Gastrocnemius medialis (tissue), 4 donors: Measurements from ENCODE around the gene ADRA2C. TPM values are rescaled to one million over a fixed set of nuclear protein-coding genes. Genes with fewer than 3 reads are reported as not detected.
A peak's percentile ranks its signal among the peaks of the same experiment; 100 is the strongest.

Source experiments
- ATAC-seq, 2 donors: fragments of 150-250 bp; one replicate each; pipeline ENCODE4 v1.9.1; 2016
- DNase-seq, 2 donors: peaks; one replicate each; pipeline ENCODE4 v3.0.0-alpha.2; 2019
- H3K27ac ChIP-seq, 4 donors: fragments of 200-600 bp; sonication (generic); 1 replicate in 1 of 4; 2 replicates in 3 of 4; pipeline ENCODE4 v1.5.1; 2016 to 2018; ENCODE audit warnings: mild to moderate bottlenecking in 2 of 4, moderate library complexity in 1 of 4
- H3K27me3 ChIP-seq, 3 donors: fragments of 200-600 bp; sonication (generic) in 2 of 3; 1 replicate in 1 of 3; 2 replicates in 2 of 3; pipeline versions ENCODE4 v1.5.1 to v1.6.0; 2016 to 2019; ENCODE audit warnings: mild to moderate bottlenecking in 1 of 3, moderate library complexity in 1 of 3
- H3K36me3 ChIP-seq, 2 donors: fragments of 200-600 bp; sonication (generic) in 1 of 2; one replicate each; pipeline ENCODE4 v1.5.1; 2017 to 2018
- H3K4me1 ChIP-seq, 2 donors: fragments of 200-600 bp; sonication (generic) in 1 of 2; one replicate each; pipeline ENCODE4 v1.5.1; 2016 to 2017; ENCODE audit warnings: mild to moderate bottlenecking in 2 of 2
- H3K4me3 ChIP-seq, 4 donors: fragments of 200-600 bp; sonication (generic) in 3 of 4; 1 replicate in 1 of 4; 2 replicates in 3 of 4; pipeline ENCODE4 v1.5.1; 2016 to 2019; ENCODE audit warnings: mild to moderate bottlenecking in 2 of 4
- H3K9me3 ChIP-seq, 3 donors: fragments of 200-600 bp; sonication (generic) in 2 of 3; 1 replicate in 1 of 3; 2 replicates in 2 of 3; pipeline ENCODE4 v1.5.1; 2016 to 2019
- POLR2A ChIP-seq, 2 donors: fragments of 450-650 bp; IDR thresholded peaks; one replicate each; pipeline ENCODE4 v1.6.1; 2017; ENCODE audit warnings: antibody characterized with exemption in 2 of 2, mild to moderate bottlenecking in 2 of 2, moderate library complexity in 2 of 2
- in situ Hi-C, 4 donors: fragments of 200-750 bp; cut with MboI; loops; one replicate each; pipeline versions ENCODE4 v1.15.0 to v1.8.0; 2017; ENCODE audit warnings: low sequenced_read_pairs in 4 of 4
- intact Hi-C: fragments of 100-400 bp; cut with DNase I; formaldehyde crosslinking; loops from one replicate; pipeline ENCODE4 v1.15.1; 2023; ENCODE audit warnings: low total_unique reads
- total RNA-seq, 4 donors: library from RNA; depleted of rRNA; stranded (reverse); fragments of >200 nt; gene quantifications; one replicate each; pipeline versions ENCODE4 v1.1.0 to v1.2.3, GENCODE V29; 2016
- TF ChIP-seq, protein P1 (sequence below), 5 experiments: fragments of 450-650 bp in 3 of 5; fragments of 200-600 bp in 2 of 5; sonication (generic) in 2 of 5; IDR thresholded peaks in 4 of 5; conservative IDR thresholded peaks in 1 of 5; 1 replicate in 4 of 5; 2 replicates in 1 of 5; pipeline ENCODE4 v1.5.1; 2016 to 2019; ENCODE audit warnings: antibody characterized with exemption in 5 of 5, mild to moderate bottlenecking in 3 of 5, moderate library complexity in 3 of 5

ADRA2C gene
- total RNA-seq, result 1 to 10 TPM; 2.5 to 7.9 (median 4.8) TPM

DNA sequence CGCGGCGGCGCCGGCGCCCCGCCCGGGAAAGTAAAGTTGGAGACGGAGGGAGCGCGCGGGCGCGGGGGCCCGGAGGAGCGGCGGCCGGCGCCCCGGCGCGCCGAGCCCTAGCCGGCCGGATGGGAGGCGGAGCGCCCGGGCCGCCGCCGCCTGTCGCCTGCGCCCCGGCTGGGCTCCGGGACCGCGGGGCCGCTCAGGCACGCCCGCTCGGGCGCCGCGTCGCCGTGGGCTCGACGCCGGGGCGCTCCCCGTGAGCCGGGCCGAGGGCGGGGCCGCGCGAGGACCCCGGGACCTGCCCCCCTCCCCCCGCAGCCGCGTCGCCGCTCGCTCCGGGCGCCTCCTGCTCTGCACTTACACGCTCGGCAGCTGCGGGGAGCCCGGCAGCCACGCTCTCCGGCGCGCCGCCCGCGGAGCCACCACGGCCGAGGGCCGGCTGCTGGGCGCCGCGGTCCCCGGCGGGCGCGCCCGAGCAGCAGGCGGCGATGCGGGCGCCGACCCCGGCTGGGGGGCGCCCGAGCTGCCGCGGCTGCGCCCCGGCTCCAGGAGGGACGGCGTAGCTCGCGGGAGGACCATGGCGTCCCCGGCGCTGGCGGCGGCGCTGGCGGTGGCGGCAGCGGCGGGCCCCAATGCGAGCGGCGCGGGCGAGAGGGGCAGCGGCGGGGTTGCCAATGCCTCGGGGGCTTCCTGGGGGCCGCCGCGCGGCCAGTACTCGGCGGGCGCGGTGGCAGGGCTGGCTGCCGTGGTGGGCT is at the start of gene ADRA2C:
Gene ADRA2C, plus strand, starts transcription at position 350 of the 749 bp plus-strand sequence. Its CDS starts 222 bp downstream, at position 572.
- in situ Hi-C loops, result no loop called here
- Histone ChIP-seq H3K36me3 (no peaks in the 10 kb centered on the region), H3K27ac (peak within 1 kb of the TSS in 2 of 4 donors; percentile 43 to 54), H3K9me3 (no peaks in the 10 kb centered on the region), H3K4me1 (peaks cover 0 to 3% of the 10 kb centered on the region in 2 donors), H3K27me3 (peaks cover 31 to 36% (median 36%) of the 10 kb centered on the region in 3 donors), H3K4me3 (peak within 1 kb of the TSS; percentile 42 to 51 (median 45))
- intact Hi-C loops, result no loop called here
- TF ChIP-seq POLR2A (IDR thresholded peaks at IDR 0.05), result no peak
- TF ChIP-seq, protein P1, sequence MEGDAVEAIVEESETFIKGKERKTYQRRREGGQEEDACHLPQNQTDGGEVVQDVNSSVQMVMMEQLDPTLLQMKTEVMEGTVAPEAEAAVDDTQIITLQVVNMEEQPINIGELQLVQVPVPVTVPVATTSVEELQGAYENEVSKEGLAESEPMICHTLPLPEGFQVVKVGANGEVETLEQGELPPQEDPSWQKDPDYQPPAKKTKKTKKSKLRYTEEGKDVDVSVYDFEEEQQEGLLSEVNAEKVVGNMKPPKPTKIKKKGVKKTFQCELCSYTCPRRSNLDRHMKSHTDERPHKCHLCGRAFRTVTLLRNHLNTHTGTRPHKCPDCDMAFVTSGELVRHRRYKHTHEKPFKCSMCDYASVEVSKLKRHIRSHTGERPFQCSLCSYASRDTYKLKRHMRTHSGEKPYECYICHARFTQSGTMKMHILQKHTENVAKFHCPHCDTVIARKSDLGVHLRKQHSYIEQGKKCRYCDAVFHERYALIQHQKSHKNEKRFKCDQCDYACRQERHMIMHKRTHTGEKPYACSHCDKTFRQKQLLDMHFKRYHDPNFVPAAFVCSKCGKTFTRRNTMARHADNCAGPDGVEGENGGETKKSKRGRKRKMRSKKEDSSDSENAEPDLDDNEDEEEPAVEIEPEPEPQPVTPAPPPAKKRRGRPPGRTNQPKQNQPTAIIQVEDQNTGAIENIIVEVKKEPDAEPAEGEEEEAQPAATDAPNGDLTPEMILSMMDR (IDR thresholded peaks at IDR 0.05 in 4 of 5, conservative IDR thresholded peaks at IDR 0.05 in 1 of 5), result no peak
- ATAC-seq (peak; percentile 39 to 49), DNase-seq (no peak)

DNA sequence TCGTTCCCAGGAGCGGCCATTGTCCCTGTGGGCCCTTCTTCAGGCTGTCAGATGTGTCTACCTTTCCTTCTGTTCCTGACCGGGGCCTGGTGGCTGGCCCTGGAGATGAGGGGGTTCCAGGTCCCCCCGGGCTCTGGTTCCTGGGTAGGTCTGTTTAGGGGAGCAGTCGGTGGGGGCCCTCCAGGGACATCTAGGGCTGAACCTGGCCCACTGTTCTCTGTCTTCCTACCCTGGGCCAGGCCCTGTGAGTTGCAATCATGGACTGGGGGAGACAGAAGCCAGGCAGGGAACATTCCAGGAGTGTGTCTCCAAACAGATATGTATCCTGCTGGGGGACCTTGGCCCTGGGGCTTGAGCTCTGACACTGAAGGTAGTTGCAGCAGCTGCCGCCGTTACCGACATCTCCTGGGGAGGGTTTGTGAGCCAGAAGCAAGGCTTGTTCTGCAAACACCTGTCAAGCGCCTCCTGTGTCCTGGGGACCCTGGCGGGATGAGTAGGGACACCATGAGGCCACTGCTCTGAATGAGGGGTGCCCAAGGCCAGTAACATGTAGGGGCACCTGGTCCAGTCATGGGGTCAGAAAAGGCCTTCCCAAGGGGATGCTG is 49.5 kb upstream of the ADRA2C start:
- Histone ChIP-seq H3K36me3 (no peaks in the 10 kb centered on the region), H3K4me3 (no peak overlapping the region), H3K27me3 (peaks cover 10 to 26% (median 18%) of the 10 kb centered on the region in 3 donors), H3K4me1 (no peaks in the 10 kb centered on the region), H3K9me3 (peaks cover 0 to 4% (median 0%) of the 10 kb centered on the region in 3 donors), H3K27ac (no peak overlapping the region)
- ATAC-seq (no peak), DNase-seq (no peak)
- intact Hi-C loops, result no loop called here
- no peak for TF ChIP-seq POLR2A (IDR thresholded peaks at IDR 0.05)
- TF ChIP-seq, protein P1 (IDR thresholded peaks at IDR 0.05 in 4 of 5, conservative IDR thresholded peaks at IDR 0.05 in 1 of 5), result no peak
- in situ Hi-C loops, result no loop called here

DNA sequence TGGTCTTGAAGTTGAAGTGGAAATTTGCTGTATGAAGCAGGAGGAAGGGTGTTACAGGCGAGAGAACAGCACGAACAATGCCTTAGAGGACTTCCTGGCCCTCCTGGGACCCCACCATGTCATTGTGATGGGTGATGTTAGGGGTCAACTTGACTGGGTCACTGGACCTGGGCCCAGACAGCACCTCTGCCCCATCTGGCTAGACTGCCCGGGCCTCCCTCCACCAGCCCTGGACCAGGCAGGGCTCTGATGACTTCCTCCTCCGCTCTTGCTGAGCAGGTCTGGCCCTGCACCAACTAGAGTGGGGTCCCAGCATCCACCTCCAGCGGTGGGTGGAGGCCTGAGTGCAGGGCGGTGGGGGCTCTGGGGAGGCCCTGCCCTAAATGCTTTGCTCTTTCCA is 48.9 kb upstream of the ADRA2C start:
- Histone ChIP-seq H3K27me3 (peaks cover 12 to 28% (median 19%) of the 10 kb centered on the region in 3 donors), H3K27ac (no peak overlapping the region), H3K36me3 (no peaks in the 10 kb centered on the region), H3K9me3 (peaks cover 0 to 4% (median 0%) of the 10 kb centered on the region in 3 donors), H3K4me1 (no peaks in the 10 kb centered on the region), H3K4me3 (no peak overlapping the region)
- ATAC-seq (no peak), DNase-seq (no peak)
- intact Hi-C loops (no loop called here), in situ Hi-C loops (no loop called here)
- TF ChIP-seq POLR2A (IDR thresholded peaks at IDR 0.05), result no peak
- TF ChIP-seq, protein P1 (IDR thresholded peaks at IDR 0.05 in 4 of 5, conservative IDR thresholded peaks at IDR 0.05 in 1 of 5), result no peak

DNA sequence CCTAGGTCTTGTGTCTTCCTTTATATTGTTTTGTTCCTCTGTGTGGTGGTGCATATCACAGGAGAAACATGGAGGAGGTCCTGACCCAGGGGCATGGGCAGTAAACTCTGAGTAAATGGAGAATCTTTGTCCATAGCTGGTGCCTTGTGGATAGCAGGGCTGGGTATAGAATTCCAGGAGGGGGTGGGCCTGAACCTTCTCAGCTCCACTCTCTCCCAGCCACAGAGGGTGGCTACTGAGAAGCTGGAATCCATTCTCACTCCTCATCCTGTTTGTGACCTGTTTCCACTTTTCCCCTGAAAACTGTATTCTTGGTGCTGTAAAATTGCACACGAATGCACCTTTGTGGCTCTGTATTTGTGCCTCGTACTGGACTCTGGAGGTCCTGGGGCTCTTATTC is 47.7 kb upstream of the ADRA2C start:
- Histone ChIP-seq H3K36me3 (no peaks in the 10 kb centered on the region), H3K27me3 (peaks cover 21 to 39% (median 30%) of the 10 kb centered on the region in 3 donors), H3K4me3 (no peak overlapping the region), H3K4me1 (no peaks in the 10 kb centered on the region), H3K27ac (no peak overlapping the region), H3K9me3 (peaks cover 0 to 4% (median 0%) of the 10 kb centered on the region in 3 donors)
- ATAC-seq, result no peak
- intact Hi-C loops (no loop called here), in situ Hi-C loops (no loop called here)
- no peak for TF ChIP-seq POLR2A (IDR thresholded peaks at IDR 0.05)
- TF ChIP-seq, protein P1 (IDR thresholded peaks at IDR 0.05 in 4 of 5, conservative IDR thresholded peaks at IDR 0.05 in 1 of 5), result no peak
- DNase-seq, result no peak
